ENCODE measurements around the gene AHDC1.
A peak's percentile ranks its signal among the peaks of the same experiment; 100 is the strongest.
"Not testable (repeated sequence)": the region's sequence is repeated elsewhere in the genome, so short reads cannot be mapped to it uniquely, and the experiment has no call there.

AHDC1 gene

DNA sequence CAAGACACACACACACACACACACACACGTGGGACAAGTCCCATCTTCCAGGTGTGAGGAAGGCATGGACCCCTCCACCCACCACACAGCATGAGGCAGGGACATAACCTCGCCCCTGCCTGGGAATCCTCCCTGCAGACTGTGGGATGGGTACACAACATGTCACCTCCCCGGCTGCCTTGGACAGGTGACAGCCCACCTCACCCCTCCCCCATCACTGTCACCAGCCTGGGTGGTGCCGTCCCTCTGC, 40.7 kb downstream of the AHDC1 start:
- no peak for DNase-seq (ENCODE audit: low spot score)

DNA sequence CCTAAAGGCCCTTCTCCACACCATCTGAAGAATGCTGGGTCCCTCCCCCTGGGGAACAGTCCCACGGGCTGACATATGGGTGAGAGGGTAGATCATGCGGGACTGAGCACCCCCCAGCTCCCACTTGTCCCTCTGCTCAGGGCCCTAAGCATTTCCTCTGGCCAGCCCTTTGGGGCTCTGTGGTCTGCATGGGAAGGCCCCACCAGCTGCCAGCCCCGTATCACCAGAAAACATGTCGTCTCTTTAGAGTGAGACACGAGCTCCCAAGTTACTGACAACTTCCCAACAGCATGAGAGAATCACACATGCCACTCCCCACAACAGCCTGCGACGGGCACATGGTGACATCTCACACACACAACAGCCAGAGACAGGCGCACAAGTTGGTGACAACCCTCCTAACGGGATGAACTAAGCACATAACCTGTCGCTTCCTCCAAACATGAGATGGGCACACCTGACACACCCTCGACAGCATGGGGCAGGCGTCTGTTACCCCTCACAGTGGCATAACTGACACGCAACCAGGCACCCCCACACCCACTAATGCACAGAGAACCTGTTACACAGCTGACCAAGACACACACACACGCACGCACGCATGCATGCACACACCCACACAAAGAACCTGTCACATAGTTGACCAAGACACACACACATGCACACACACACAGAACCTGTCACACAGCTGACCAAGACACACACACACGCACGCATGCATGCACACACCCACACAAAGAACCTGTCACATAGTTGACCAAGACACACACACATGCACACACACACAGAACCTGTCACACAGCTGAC, 41.2 kb downstream of the AHDC1 start:
- no peak for DNase-seq (ENCODE audit: low spot score)

DNA sequence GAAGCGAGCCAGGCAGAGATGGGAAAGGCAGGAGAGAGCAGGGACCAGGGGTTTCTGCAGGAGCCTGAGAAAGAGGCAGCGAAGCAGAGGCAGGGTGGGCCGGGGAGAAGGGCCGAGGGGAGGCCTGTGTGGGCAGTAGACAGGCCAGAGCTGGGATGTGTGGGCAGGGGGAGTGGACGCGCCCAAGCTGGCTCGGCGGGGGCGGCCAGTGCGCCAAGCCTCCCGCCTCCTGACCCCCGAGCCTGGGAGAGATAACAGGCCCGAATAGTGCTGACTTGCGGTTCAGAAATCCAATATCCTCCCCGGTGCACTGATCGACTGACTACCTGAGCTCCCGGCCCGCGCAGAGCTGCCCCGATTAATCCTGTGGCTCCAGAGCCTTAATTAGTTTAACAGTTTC, 41.9 kb downstream of the AHDC1 start:
- DNase-seq (ENCODE audit: low spot score) = no peak

DNA sequence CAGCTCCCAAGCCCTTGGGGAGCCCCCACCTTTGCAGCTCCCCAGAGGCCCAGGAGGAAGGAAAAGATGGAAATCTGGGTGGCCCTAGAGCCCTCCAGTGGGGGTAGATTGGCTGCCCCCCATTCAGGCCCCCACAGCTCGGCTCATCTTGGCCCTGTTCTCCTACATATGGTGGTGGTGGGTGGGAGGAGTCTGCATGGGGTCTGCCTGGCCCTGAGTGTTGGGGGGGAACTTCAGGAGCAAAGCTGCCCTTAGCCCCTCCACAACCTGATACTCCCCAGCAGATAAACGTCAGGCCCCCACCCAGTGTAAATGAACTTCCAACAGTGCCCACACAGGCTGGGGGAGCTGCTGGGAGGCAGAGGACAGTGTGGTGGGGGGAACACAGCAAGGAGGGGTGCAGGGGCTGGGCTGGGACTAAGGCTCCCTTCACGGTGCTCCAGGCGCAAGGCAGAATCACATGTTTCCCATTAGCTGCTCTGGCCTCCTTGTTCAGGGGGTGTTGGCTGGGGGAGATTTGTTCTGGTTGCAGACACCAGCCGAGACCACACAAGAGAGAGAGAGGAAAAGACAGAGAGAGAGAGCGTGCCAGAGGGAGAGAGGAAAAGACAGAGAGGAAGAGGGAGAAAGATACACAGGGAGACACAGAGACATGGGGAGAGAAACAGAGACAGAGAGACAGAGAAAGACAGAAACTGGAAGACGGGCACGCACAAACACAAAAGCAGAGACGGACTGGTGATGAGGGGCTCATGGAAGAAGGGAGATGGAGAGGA, 42.6 kb downstream of the AHDC1 start:
- no peak for DNase-seq (ENCODE audit: low spot score)

DNA sequence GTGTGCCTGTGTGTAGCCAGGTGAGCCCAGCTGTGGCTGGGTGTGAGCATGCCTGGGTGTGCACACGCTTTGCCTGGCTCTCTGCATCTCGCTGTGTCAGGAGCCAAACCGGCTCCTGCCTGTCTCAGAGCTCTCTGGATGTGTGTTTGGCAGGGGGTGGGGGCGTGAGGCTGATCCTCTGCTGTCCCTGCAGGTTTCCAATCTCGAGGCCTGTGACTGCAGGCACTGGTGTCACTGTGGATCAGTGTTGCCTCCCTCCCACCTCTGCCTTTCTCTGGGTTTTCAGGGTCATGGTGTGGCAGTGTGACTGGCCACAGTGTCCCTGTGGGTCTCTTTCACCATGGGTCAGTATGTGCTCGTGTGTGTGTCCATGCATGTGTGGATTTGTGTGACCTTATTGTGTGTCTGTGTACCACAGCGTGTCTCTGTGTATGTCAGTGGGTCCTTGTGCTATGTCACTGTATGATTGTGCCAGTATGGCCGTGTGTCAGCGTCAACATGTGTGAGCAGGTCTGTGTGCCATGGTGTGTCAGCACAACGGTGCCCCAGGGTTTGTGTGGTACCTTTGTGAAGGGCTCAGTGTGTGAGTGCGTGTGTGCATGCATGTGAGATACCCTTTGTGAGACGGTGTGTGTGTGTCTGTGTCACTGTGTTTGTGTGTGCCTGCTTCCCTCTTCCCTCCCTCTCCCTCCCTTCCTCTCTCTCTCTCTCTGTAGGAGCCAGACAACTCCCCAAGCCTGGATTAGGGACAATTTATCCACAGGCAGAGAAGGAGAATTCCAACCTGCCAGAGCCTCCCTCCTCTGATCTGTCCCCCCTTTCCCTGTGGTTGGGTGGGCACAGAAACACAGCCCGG, 43.4 kb downstream of the AHDC1 start:
- DNase-seq (ENCODE audit: low spot score) = no peak

DNA sequence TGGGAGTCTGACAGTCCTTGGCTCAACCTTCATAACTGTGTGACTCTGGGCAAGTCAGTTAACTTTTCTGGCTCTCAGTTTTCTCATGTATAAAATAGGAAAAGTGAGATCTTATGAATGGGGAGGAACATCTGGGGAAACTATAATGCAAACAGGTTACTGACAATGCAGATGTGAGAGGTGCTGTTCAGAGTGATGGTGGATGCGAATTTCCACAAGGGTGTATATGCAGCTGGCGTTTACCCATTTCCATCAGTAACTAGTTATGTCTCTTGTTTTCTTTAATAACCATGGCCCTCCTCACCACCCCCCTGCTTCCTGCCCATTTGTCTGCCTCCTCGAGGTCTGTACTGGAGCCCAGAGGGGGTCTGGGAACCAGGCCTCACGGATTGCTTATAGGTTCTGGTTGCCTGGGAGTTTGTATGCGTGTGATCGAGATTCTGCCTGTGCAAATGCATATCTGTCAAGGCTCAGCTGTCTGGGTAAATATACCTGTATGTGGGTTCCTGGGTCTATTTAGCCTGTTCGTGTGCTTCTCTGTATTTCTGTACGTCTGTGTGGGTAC, 44.4 kb downstream of the AHDC1 start:
- no peak for DNase-seq (ENCODE audit: low spot score)

DNA sequence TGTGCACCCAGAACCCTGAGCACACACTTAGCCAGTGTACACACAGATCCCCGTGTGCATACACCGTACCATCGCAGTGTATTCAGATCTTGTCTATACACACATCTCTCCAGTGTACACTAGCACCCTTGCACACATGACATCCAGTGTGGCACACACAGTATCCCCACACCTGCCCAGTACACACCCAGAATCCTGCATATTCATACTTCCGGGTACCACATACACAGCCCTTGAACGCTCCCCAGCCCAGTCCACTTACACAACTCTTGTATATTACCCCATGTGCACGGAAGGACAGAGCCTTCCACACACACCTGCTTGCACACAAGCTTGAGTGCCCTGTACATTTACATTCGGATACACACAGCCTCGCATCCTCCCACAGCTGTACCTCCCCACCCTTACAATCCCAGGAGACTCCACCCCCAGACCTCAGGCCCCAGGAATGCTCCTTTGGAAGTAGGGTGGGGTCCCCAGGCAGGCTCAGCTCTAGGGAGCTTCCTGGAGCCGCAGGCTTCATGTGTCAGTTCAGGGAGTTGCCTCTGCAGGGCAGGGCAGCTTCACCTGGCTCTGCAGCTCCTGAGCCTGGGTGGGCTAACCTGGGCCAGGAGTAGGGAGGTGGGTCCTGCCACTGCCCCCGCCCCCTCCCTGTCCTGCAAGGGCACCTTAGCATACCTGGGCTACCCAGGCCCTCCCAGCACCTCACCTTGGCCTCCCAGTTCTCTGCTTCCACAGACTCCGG, 46.2 kb downstream of the AHDC1 start:
- DNase-seq (ENCODE audit: low spot score) = no peak

DNA sequence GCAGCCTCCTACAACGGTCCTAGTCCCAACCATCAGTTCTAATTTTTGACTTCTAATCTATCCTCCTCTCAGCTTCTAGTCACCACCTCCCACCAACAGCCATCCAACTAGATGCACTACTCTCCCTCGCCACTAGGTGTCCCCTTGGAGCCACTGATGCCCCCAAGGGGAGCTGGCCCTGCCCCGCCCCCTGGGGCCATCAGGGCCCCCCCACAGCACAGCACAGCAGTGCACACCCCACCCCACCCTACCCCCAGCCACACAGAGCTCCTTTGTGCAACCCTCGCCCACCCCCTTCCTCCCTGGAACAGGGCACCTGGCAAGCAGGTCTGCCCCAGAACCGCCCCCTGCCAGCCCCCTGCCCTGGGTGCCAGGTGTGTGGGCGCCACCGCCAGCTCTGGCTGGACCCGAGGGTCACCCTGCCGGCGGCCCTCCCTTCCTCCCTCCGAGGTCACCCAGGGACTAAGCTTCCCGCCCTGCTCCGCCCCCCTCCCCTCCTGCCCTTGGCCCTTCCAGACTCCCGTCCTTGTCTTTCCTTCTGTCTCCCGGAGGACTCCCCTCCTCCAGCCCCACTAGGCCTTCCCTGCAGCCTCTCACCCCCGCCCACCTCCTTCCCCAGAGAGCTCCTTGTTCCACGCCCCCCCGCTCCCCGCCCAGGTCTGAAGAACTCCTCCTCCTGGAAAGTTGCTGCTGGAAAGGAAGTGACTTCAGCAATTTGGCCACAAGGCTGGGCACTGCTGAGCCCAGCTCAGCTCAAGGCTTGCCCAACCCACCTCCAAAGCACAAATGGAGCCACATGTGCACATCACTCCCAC, 47.0 kb downstream of the AHDC1 start:
- DNase-seq (ENCODE audit: low spot score) = peak; percentile 95

DNA sequence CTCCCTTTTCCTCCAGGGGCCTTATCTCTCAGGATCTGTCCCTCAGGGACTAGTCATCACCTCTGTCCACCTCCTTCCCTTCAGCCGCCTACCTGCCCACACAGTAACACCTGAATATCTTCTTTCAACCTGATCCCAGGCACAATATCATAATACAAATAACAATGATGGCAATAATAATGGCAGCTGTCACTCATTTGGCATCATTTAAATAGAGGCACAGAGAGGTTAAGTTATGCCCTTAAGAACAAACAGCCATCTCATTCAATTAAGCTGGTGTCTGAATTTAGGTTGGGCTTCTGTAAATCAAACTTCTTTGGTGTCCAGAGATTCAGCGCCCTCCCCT, 47.5 kb downstream of the AHDC1 start:
- no peak for DNase-seq (ENCODE audit: low spot score)

DNA sequence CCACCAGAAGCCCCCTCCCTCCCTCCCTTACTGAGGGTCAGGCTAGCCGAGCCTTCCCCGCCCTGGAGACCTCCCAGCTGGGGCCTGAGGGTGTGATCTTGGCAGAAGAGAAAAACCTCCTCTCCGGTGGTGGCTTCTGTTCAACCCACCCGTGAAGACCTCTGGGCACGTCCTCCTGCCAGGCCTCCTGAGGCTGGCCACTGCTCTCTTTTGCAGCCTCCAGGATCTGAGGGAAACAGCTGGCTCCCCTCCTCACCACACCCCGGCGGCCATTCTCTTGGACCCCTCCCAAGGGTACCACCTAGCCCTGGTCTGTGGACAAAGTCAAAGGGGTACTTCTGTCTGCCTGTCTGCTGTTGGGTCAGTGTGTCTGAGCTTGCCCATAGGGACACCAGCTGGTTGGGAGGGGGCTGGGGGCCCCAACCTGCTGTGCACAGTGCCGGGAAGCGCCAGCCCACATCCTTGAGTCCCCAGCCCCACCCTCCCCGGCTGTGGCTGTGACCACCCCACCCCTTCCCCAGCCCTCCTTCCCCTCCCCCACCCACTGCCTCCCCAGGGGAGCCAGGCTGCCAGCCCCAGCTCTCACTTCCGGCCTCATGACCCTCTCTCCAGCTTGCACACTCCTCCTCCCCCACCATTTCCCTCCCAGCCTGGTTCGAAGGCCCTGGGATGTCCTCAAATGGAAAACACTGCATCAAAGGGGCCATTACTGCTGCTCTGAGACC, 48.1 kb downstream of the AHDC1 start:
- no peak for DNase-seq (ENCODE audit: low spot score)

DNA sequence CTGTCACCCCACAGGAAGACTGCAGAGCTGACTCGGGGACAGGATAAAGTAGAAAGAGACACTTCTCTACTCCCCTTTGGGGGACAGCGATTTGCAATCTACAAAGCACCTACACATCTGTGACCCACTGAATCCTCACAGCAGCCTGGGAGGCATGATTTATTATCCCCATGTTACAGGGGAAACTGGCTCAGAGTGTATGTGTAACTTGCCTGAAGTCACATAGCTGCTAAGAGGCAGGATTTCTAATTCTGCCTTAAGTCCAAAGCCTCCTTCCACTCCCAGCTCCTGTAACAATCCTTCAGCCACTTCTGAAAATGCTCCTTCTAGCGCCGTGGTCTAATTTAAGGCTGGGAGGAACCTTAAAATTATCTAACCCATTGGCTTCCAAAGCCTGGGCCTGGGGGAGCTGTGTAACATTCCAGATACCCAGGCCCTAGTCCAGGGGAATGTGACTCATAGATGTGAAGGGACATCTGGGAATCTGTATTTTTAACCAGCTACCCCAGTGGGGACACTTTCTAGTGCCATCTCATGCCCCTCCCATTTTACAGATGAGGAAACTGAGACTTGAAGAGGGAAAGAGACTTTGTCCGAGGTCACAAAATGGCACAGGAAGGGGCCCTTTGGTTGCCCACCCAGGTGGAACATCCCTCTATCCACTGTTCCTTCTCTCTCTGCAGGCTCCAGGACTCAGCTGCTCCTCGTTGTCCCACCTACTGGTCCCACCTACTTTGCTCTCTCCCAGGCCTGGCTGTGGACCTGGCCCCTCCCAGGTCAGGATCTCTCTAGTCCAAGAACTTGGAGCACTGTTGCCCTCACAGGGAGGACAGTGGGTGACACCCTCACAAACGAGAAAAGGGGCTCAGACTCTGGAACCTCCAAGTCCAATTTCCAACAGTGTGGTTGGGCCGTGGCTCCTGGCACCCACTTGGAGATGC, 48.9 kb downstream of the AHDC1 start:
- no peak for DNase-seq (ENCODE audit: low spot score)

DNA sequence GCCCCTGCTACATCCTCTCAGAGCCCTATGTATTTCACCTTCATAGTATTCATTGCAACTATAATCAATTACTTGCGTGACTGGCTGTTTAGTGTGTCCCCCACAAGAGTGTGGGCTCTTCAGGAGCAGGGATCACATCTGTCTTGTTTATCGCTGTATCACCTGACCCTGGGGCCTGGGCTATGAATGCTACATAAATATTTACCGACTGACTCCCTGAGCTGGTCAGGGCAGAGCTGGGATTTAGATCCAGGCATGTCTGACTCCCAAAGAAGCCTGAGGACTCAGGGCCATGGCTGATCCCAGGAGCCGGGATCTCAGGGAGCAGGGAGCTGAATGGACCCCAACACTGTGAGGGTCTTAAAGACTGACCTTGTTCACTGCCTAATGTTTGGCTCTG, 49.7 kb downstream of the AHDC1 start:
- DNase-seq (ENCODE audit: low spot score) = no peak

DNA sequence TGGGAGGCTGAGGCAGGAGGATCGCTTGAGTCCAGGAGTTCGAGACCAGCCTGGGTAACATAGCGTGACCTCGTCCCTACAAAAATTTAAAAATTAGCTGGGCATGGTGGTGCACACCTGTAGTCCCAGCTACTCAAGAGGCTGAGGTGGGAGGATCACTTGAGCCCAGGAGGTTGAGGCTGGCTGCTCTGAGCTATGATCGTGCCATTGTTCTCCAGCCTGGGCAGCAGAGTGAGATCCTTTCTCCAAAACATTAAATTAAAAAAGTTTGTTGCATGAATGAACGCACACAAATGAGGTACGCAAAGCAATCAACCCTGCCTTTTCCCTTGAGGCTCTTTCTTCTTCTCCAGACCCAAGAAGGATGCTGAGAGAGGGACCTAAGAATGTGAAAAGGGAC, 50.1 kb downstream of the AHDC1 start:
- DNase-seq (ENCODE audit: low spot score) = not testable (repeated sequence)

DNA sequence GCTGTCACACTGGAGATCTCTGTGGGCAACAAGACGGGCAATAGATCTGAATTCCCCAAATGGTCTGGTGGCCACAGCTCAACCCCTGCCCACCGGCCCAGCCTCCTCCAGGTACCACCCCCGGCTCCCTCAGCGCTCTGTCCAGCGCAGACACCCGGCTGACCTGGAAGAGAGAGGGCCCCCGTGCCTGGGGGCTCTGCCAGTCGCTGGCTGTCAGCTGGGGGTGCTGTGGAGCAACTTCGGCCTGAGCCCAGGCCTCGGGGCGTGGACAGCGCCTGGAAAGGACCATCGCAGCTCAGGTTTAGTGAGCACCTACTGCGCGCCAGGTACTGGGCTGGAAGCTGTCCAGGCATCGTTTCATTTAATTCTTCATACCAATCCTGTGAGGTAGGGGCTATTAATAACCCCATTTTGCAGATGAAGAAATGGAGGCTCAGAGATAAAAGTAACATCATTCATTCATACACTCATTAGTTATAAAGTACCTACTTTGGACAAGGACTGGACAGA, 51.0 kb downstream of the AHDC1 start:
- DNase-seq (ENCODE audit: low spot score) = no peak

DNA sequence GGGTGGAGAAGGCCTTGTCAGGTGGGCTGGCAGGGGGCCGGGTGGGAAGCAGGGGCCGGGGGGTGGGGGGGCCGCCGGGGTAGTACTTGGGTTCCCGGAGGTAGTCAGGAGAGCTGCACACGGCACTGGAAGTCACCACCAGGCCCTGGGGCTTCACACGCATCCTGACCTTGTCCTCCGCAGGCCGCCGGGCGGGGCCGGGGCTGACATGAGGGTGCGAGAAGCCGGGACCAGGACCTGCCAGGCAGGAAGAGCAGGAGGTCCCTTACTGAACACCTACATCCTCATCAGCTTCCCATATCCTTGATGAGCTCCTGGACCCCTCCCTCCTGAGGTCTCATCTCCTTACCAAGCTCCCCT, 52.0 kb downstream of the AHDC1 start:
- no peak for DNase-seq (ENCODE audit: low spot score)

DNA sequence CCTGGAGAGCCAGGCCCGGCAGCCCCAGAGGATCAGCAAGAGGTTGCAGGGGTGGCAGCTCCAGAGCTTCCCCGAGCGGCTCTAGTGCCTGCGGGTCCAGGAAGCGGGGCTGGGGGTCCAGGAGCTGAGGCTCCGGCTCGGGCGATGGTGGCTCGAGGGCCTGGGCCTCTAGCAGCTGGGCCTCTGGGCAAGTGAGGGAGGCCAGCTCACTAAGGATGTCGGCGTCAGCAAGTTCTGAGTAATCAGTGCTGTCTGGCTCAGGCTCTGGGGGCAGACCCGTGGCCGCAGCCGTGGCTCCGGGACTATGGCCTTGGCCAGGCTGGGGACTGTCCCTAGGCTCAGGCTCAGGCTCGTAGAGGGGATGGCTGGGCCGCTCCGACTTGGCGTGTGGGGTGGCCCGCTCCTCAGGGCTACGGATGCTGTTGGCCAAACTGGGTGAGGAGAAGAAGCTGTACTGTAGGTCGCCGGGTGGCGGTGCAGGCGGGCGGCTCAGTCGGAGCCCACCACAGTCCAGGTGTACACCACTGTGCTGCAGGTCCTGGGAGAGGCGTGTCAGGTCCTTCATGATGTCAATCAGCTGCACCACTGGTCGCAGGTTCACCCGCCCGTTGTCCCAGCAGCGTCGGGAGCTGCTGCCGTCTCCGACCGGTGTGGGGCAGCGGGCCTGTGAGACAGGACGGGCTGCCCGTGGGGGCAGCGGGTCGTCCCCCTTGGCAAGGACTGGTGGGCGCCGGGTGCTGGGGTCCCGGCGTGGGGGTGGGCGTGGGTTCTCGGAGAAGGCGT, 52.6 kb downstream of the AHDC1 start:
- DNase-seq (ENCODE audit: low spot score) = no peak

DNA sequence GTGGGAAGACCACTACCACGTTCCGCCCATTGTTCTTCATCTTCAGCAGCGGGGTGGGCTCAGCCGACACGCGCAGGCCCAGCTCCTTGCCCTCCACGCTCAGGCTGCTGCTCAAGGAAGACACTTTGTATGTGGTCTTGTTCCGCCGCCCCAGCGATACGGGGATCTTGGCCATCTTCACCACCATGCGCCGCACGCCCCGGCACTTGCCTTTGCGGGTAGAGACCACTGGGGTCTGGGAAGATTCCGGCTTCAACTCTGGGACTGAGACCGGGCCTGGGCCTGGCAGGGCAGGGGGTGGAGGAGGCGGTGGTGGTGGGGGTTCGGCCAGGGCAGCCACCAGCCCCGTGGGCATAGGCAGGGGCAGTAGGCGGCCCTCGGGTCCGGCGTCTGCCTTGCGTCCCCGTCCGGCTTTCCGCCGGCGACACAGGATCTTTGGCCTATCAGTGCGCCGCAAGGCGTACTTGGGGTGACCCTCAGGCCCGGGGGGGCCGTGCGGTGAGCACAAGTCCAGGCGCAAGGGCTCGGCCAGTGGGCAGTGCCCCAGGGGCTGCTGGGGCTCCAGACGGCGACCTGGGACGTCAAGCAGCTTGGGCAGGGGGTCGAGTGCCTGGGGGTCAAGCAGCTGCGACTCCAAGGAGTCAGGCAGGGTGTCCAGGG, 53.3 kb downstream of the AHDC1 start:
- DNase-seq (ENCODE audit: low spot score) = no peak

All from AG08396 (cell line).